Measurements from ENCODE around the gene SH3GL1. TPM values are rescaled to one million over a fixed set of nuclear protein-coding genes. Genes with fewer than 3 reads are reported as not detected.

The SH3GL1 gene
- total RNA-seq, 1 donor: 83.2 TPM

- H3K36me3 ChIP-seq (ENCODE audit: insufficient read depth, low read length): peaks cover 13% of the 10 kb centered on the region
- no peak overlapping the region for H3K27ac ChIP-seq (ENCODE audit: low read depth, low read length)
- no peaks in the 10 kb centered on the region for H3K9me3 ChIP-seq (ENCODE audit: low read depth, low read length)
- peaks cover 4% of the 10 kb centered on the region for H4K20me1 ChIP-seq (ENCODE audit: insufficient read depth, low read length)
- H2AFZ ChIP-seq (ENCODE audit: low read length): no peak overlapping the region
- no peaks in the 10 kb centered on the region for H3K79me2 ChIP-seq (ENCODE audit: insufficient read depth, low read length)
- peak; percentile 77 for DNase-seq (ENCODE audit: insufficient read length, low spot score, missing footprints)
- no peak overlapping the region for H3K4me3 ChIP-seq (ENCODE audit: insufficient read depth, low read length)
- TF ChIP-seq, protein P1, sequence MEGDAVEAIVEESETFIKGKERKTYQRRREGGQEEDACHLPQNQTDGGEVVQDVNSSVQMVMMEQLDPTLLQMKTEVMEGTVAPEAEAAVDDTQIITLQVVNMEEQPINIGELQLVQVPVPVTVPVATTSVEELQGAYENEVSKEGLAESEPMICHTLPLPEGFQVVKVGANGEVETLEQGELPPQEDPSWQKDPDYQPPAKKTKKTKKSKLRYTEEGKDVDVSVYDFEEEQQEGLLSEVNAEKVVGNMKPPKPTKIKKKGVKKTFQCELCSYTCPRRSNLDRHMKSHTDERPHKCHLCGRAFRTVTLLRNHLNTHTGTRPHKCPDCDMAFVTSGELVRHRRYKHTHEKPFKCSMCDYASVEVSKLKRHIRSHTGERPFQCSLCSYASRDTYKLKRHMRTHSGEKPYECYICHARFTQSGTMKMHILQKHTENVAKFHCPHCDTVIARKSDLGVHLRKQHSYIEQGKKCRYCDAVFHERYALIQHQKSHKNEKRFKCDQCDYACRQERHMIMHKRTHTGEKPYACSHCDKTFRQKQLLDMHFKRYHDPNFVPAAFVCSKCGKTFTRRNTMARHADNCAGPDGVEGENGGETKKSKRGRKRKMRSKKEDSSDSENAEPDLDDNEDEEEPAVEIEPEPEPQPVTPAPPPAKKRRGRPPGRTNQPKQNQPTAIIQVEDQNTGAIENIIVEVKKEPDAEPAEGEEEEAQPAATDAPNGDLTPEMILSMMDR (IDR thresholded peaks at IDR 0.05; ENCODE audit: extremely low read depth, low read depth, low read length): no peak
- no peak overlapping the region for H3K4me2 ChIP-seq (ENCODE audit: insufficient read depth, low read length)
- H3K27me3 ChIP-seq (ENCODE audit: insufficient read depth, low read length): no peaks in the 10 kb centered on the region
- no peaks in the 10 kb centered on the region for H3K4me1 ChIP-seq (ENCODE audit: insufficient read depth, low read length)
Observed at GRCh38 chr19:4431808-4432674, 31.7 kb upstream of the SH3GL1 start.

GRCh38 chr19:4431296-4431695 lies 30.9 kb upstream of the SH3GL1 start:
- peak; percentile 39 for DNase-seq (ENCODE audit: insufficient read length, low spot score, missing footprints)
- H3K9me3 ChIP-seq (ENCODE audit: low read depth, low read length): no peaks in the 10 kb centered on the region
- H3K4me1 ChIP-seq (ENCODE audit: insufficient read depth, low read length): peaks cover under 1% of the 10 kb centered on the region
- no peaks in the 10 kb centered on the region for H3K27me3 ChIP-seq (ENCODE audit: insufficient read depth, low read length)
- no peaks in the 10 kb centered on the region for H3K79me2 ChIP-seq (ENCODE audit: insufficient read depth, low read length)
- no peak overlapping the region for H3K4me2 ChIP-seq (ENCODE audit: insufficient read depth, low read length)
- peaks cover 13% of the 10 kb centered on the region for H3K36me3 ChIP-seq (ENCODE audit: insufficient read depth, low read length)
- no peak overlapping the region for H3K4me3 ChIP-seq (ENCODE audit: insufficient read depth, low read length)
- TF ChIP-seq, protein P1 (IDR thresholded peaks at IDR 0.05; ENCODE audit: extremely low read depth, low read depth, low read length): no peak
- H4K20me1 ChIP-seq (ENCODE audit: insufficient read depth, low read length): peaks cover 4% of the 10 kb centered on the region
- H2AFZ ChIP-seq (ENCODE audit: low read length): no peak overlapping the region
- H3K27ac ChIP-seq (ENCODE audit: low read depth, low read length): no peak overlapping the region

DNA sequence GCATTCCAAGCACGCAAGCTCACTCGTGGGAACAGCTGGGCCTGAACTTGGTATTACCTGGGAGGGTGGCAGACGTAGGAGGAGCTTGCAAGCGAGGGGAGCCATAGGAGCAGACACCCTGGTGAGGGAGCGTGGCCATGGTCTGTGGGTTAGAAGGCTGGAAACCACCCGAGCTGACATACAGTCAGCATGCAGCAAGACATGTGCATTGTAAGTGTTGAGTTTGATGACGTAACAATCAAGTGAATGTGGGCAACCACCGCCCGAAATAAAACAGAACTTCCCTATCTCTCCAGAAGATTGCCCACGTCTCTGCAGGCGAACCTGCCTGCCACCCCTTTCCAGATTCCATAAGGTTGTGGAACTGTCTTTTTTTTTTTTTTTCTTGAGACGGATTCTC lies 30.4 kb upstream of the SH3GL1 start:
- H3K4me1 ChIP-seq (ENCODE audit: insufficient read depth, low read length): peaks cover 6% of the 10 kb centered on the region
- H3K36me3 ChIP-seq (ENCODE audit: insufficient read depth, low read length): peaks cover 13% of the 10 kb centered on the region
- no peaks in the 10 kb centered on the region for H3K27me3 ChIP-seq (ENCODE audit: insufficient read depth, low read length)
- no peaks in the 10 kb centered on the region for H3K9me3 ChIP-seq (ENCODE audit: low read depth, low read length)
- H3K4me2 ChIP-seq (ENCODE audit: insufficient read depth, low read length): no peak overlapping the region
- H3K79me2 ChIP-seq (ENCODE audit: insufficient read depth, low read length): no peaks in the 10 kb centered on the region
- H3K4me3 ChIP-seq (ENCODE audit: insufficient read depth, low read length): no peak overlapping the region
- DNase-seq (ENCODE audit: insufficient read length, low spot score, missing footprints): no peak
- no peak overlapping the region for H3K27ac ChIP-seq (ENCODE audit: low read depth, low read length)
- H4K20me1 ChIP-seq (ENCODE audit: insufficient read depth, low read length): peaks cover 4% of the 10 kb centered on the region
- H2AFZ ChIP-seq (ENCODE audit: low read length): no peak overlapping the region
- TF ChIP-seq, protein P1 (IDR thresholded peaks at IDR 0.05; ENCODE audit: extremely low read depth, low read depth, low read length): no peak

DNA sequence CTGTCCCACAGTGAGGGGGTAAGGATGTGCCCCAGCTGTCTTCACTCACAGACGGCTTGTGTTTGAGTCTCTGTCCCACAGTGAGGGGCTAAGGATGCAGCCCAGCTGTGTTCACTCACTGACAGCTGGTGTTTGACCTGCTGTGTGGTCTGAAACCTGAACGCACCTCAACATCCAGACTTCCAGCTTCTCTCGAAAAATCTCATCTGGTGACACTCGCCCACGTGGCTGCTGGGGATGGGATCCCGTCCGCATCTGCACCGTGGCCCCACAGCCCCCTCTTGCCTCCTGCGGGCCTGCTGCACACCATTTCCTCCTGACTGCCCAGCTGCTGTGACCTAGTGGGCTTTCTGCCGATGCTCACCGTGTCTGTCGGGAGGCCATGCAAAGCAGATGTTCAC lies 29.4 kb upstream of the SH3GL1 start:
- Histone ChIP-seq H3K27ac (ENCODE audit: low read depth, low read length) (no peak overlapping the region), H3K27me3 (ENCODE audit: insufficient read depth, low read length) (no peaks in the 10 kb centered on the region), H3K36me3 (ENCODE audit: insufficient read depth, low read length) (peaks cover 13% of the 10 kb centered on the region), H4K20me1 (ENCODE audit: insufficient read depth, low read length) (no peaks in the 10 kb centered on the region), H3K79me2 (ENCODE audit: insufficient read depth, low read length) (no peaks in the 10 kb centered on the region), H3K4me2 (ENCODE audit: insufficient read depth, low read length) (no peak overlapping the region), H3K9me3 (ENCODE audit: low read depth, low read length) (no peaks in the 10 kb centered on the region), H2AFZ (ENCODE audit: low read length) (no peak overlapping the region), H3K4me3 (ENCODE audit: insufficient read depth, low read length) (no peak overlapping the region), H3K4me1 (ENCODE audit: insufficient read depth, low read length) (peaks cover 13% of the 10 kb centered on the region)
- TF ChIP-seq, protein P1 (IDR thresholded peaks at IDR 0.05; ENCODE audit: extremely low read depth, low read depth, low read length): no peak
- DNase-seq (ENCODE audit: insufficient read length, low spot score, missing footprints): peak; percentile 82
